Adrenal gland (tissue), 5 donors: ENCODE measurements around the gene PRPS1L1.

ENCODE experiments used
- CTCF ChIP-seq, 6 experiments: fragments of 450-650 bp in 4 of 6; fragments of 200-600 bp in 2 of 6; sonication (generic) in 1 of 6; IDR thresholded peaks; 1 replicate in 5 of 6; 2 replicates in 1 of 6; pipeline versions ENCODE4 v1.5.1 to v1.8.0; 2016 to 2021; ENCODE audit warnings: antibody characterized with exemption in 6 of 6, mild to moderate bottlenecking in 2 of 6, moderate library complexity in 1 of 6
- POLR2A ChIP-seq, 2 donors: fragments of 450-650 bp; IDR thresholded peaks; one replicate each; pipeline ENCODE4 v1.6.1; 2017; ENCODE audit warnings: antibody characterized with exemption in 2 of 2, mild to moderate bottlenecking in 2 of 2, moderate library complexity in 1 of 2
- donor health status: DM: no; HTN: no; CAD: no.

GRCh38 chr7:17990761-17991160 lies 36.9 kb downstream of the PRPS1L1 start:
- TF ChIP-seq CTCF (IDR thresholded peaks at IDR 0.05) (no peak), POLR2A (IDR thresholded peaks at IDR 0.05) (no peak)
